ENCODE results near the gene PRKCH.

Gene PRKCH

DNA sequence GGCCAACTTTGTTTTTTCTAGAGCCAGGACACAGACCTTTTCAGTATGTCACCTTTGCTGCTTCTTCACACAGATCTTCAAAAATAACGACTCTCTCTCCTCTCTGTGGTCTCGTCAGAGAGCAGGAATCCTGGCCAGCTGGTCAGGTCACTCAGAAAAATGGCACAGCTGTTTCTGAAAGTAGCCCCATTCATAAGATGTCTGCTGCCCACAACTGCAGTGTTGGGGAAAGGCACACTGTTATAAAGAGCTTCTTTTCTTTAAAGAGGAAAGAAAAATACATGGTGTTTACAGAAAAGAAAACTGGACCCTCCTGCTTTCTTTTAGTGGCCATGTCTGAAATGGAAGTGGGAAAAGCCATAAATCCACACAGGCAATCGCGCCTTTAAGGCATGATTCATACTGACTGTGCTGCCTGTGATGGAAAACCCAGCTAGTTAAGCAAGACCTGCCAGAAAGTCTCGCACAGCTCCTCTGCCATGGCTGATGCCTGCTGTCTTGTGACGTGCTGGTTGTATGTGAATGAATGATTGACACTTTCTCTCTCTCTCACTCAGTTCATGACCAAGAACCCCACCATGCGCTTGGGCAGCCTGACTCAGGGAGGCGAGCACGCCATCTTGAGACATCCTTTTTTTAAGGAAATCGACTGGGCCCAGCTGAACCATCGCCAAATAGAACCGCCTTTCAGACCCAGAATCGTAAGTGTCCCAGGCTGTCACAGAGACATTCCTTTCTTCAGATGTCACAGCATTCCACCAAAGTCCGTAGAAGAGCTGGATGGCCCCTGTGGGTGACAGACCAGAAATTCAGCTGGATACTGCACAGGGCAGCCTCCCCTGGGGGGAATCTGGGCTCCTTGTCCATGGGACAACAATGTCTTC is 226.0 kb downstream of the PRKCH start:
- Mint-ChIP-seq H3K27me3 (ENCODE audit: low read depth) (no peaks in the 10 kb centered on the region), H3K36me3 (ENCODE audit: low read depth) (peaks cover 69% of the 10 kb centered on the region), H3K4me1 (ENCODE audit: low read depth) (peaks cover 47% of the 10 kb centered on the region), H3K27ac (no peak overlapping the region), H3K4me3 (no peak overlapping the region), H3K9me3 (peaks cover 6% of the 10 kb centered on the region)

DNA sequence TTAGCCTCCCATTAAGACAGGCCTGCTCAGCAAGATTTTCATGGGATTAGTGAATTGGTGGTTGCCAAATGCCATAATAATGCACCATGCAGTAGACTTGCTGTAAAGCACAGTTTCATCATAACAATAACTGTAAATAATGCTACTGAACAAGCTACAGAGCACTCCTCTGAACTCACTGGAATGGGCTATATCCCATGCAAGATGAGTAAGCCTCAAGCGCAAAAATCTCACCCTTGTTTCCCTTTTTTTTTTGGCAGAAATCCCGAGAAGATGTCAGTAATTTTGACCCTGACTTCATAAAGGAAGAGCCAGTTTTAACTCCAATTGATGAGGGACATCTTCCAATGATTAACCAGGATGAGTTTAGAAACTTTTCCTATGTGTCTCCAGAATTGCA is 228.0 kb downstream of the PRKCH start:
- Mint-ChIP-seq H3K27ac (no peak overlapping the region), H3K36me3 (ENCODE audit: low read depth) (peaks cover 70% of the 10 kb centered on the region), H3K9me3 (peaks cover 6% of the 10 kb centered on the region), H3K4me1 (ENCODE audit: low read depth) (peaks cover 57% of the 10 kb centered on the region), H3K4me3 (no peak overlapping the region), H3K27me3 (ENCODE audit: low read depth) (no peaks in the 10 kb centered on the region)

DNA sequence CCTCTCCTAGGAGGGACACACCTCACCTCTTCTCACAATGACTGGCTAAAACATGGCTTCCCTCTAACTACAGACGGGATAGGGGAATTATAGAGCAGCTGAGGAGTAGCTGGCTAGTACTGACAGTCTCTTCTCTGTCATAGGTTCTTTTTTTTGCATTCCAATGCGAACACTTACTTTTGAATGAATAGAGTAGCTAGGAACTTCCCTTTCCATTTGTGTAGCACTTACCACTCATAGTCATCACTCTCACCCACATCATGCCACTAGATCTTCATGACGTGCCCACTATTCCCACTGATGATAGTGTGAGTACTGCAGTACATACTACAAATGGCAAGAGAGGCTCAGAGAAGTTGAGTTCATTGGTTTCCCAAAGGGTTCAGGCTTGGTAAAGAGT is 230.0 kb downstream of the PRKCH start:
- peak overlapping the region; percentile 66 for H3K27ac Mint-ChIP-seq
- H3K4me1 Mint-ChIP-seq (ENCODE audit: low read depth): peaks cover 58% of the 10 kb centered on the region
- peaks cover 70% of the 10 kb centered on the region for H3K36me3 Mint-ChIP-seq (ENCODE audit: low read depth)
- peaks cover 6% of the 10 kb centered on the region for H3K9me3 Mint-ChIP-seq
- no peak overlapping the region for H3K4me3 Mint-ChIP-seq
- no peaks in the 10 kb centered on the region for H3K27me3 Mint-ChIP-seq (ENCODE audit: low read depth)

DNA sequence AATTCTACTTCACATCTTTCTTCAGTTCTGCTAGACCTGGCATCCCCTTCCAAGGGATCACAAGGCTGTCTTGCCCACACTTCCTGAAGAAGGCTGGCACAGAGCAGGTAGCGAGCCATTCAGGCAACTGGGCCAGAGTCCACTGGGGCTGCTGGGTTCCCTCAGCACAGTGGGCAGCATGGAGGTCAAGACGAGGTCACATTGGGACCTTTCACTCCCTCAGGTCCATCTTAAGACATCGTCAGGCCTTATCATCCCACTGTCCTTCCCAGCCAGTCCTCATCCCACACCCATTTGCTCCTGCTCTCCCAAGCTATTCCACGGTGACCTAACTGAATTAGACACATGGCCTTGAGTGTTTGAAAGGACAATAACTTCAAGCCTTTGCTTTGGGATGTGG is 230.9 kb downstream of the PRKCH start:
- H3K4me3 Mint-ChIP-seq: peak overlapping the region; percentile 7
- peaks cover 65% of the 10 kb centered on the region for H3K36me3 Mint-ChIP-seq (ENCODE audit: low read depth)
- peak overlapping the region; percentile 89 for H3K27ac Mint-ChIP-seq
- peaks cover 61% of the 10 kb centered on the region for H3K4me1 Mint-ChIP-seq (ENCODE audit: low read depth)
- H3K27me3 Mint-ChIP-seq (ENCODE audit: low read depth): no peaks in the 10 kb centered on the region
- peaks cover 6% of the 10 kb centered on the region for H3K9me3 Mint-ChIP-seq

DNA sequence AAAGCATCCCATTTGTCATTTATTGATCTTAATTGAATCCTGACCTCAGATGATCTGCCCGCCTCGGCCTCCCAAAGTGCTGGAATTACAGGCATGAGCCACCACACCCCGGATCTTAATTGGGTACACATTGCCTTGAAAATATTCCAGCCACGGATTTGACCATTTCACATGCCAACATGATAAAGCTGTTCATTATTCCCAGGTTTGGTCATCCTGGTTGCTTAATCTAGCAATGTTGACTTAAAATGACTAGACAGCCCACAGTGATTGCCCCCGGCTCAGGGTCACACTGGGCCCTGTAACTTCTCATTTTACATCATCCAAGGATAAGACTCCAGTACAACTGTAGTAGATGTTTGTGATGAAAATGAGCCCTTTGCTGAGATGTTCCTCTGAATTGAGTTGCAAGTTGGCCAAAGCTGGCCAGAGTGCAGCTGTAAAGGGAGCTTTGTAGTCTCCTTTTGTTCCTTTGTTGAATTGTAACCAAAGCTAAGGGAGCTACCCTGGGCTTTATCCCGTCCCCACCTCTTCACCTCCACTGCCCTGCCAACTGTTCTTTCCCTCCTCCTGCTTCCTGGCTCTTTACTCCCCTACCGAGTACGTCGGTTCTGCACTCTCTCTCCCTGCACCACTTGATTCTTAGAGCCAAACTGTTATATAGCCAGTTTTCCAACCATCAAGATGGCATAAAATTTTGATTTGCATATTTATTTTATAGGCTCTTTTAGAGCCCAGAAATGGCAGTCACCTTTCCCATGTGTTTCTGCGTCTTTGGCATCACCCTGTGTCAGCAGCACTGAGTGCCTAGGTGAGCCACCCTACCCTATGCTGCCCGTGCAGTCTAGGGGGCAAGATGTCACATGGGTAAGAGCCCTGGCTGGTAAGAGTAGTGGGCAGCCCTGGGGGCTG is 232.6 kb downstream of the PRKCH start:
- H3K4me1 Mint-ChIP-seq (ENCODE audit: low read depth): peaks cover 61% of the 10 kb centered on the region
- H3K4me3 Mint-ChIP-seq: peak overlapping the region; percentile 11
- peak overlapping the region; percentile 89 for H3K27ac Mint-ChIP-seq
- H3K36me3 Mint-ChIP-seq (ENCODE audit: low read depth): peaks cover 52% of the 10 kb centered on the region
- peaks cover 6% of the 10 kb centered on the region for H3K9me3 Mint-ChIP-seq
- H3K27me3 Mint-ChIP-seq (ENCODE audit: low read depth): no peaks in the 10 kb centered on the region

DNA sequence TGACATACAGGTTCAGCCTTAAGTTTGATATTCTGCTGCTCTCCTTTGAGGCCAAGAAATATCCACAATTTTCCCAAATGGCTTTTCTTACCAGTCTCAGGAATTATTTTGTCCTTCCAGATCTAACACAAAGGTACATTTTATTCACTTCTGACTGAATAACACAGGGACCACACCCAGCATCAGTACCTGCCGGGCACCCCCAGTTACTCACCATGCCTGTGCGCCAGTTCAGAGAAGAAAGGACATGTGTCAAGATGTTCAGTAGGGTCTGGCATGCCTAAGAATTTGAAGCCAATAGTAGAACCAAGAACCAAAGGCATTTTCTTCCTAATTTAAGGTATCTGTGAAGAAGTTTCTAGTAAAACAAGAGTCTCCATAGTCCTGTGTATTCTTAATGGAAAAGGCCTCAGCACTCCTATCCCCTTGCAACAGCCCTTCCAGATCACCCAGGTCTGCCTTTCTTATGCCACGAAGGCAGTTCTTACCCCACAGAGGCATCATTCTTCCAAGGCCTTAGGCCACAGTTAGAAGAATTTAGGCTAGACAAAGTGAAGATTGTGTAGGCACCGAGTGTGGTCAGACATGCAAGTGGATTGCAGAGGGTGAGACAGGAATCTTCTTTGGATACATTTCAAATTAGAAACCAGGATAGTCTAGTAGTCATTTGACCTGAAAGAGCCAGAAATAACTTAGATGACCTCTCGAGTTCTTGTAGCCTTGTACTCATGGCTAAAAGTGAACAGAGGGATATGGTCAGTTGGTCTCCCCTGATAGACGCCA is 233.9 kb downstream of the PRKCH start:
- Mint-ChIP-seq H3K27ac (no peak overlapping the region), H3K9me3 (peaks cover 6% of the 10 kb centered on the region), H3K4me3 (no peak overlapping the region), H3K4me1 (ENCODE audit: low read depth) (peaks cover 59% of the 10 kb centered on the region), H3K27me3 (ENCODE audit: low read depth) (no peaks in the 10 kb centered on the region), H3K36me3 (ENCODE audit: low read depth) (peaks cover 40% of the 10 kb centered on the region)

DNA sequence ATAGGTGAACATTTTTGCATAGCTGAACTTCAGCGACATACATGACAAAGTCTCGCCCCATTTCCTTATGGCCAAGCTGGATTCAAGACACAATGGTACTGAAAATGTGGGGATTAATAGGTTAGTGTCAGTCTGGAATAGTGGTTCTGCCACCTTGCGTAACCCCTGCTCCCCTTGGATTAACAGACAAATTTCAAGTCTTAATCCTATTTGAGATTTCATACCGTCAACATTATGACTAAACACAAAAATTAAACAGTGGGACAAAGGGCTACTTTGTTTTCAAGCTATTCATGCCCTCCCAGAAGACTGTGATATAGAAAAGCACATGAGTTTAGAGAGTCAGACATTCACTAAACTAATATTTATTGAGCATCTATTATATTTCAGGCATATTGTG is 235.1 kb downstream of the PRKCH start:
- H3K9me3 Mint-ChIP-seq: peaks cover 4% of the 10 kb centered on the region
- H3K27me3 Mint-ChIP-seq (ENCODE audit: low read depth): no peaks in the 10 kb centered on the region
- peaks cover 58% of the 10 kb centered on the region for H3K4me1 Mint-ChIP-seq (ENCODE audit: low read depth)
- no peak overlapping the region for H3K27ac Mint-ChIP-seq
- H3K36me3 Mint-ChIP-seq (ENCODE audit: low read depth): peaks cover 28% of the 10 kb centered on the region
- H3K4me3 Mint-ChIP-seq: no peak overlapping the region

DNA sequence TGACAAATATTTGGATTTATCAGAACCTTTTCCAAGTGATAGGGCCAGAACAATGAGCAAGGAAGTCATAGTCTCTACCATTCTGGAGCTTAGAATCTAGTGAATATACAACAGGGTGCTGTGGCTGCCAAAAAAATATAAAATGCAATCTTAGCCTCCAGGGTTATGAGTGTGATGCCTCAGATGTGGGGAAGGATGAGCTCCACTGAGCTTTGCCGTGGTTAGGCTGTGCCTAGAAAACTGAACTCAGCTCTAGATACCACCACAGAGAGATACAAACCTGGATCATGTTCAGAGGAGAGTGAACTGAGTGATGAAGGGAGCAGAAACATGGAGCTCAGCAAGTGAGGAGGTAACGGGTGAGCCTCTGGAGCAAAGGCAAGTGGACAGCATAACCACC is 235.9 kb downstream of the PRKCH start:
- peaks cover 21% of the 10 kb centered on the region for H3K36me3 Mint-ChIP-seq (ENCODE audit: low read depth)
- H3K4me3 Mint-ChIP-seq: no peak overlapping the region
- no peak overlapping the region for H3K27ac Mint-ChIP-seq
- no peaks in the 10 kb centered on the region for H3K27me3 Mint-ChIP-seq (ENCODE audit: low read depth)
- H3K9me3 Mint-ChIP-seq: no peaks in the 10 kb centered on the region
- peaks cover 51% of the 10 kb centered on the region for H3K4me1 Mint-ChIP-seq (ENCODE audit: low read depth)

DNA sequence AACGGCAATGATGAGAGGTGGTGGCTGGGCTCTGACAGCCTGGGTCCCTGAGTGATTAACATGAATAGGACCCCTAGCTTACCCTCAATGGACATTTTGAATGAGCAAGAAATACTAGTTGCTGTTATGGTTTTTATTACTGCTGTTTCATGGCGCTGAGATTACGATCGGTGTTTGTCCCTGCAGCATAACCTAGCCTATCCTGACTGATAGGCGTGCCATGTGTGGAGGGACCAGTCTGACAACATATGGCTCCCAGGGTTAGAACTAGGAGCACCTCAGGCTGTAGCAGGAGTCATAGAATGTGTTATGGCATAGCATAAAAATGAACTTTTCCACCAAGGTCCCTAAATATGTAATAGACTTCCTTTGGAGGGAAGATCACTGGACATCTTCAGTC is 236.5 kb downstream of the PRKCH start:
- Mint-ChIP-seq H3K9me3 (no peaks in the 10 kb centered on the region), H3K36me3 (ENCODE audit: low read depth) (peaks cover 19% of the 10 kb centered on the region), H3K4me3 (no peak overlapping the region), H3K4me1 (ENCODE audit: low read depth) (peaks cover 51% of the 10 kb centered on the region), H3K27ac (no peak overlapping the region), H3K27me3 (ENCODE audit: low read depth) (no peaks in the 10 kb centered on the region)

DNA sequence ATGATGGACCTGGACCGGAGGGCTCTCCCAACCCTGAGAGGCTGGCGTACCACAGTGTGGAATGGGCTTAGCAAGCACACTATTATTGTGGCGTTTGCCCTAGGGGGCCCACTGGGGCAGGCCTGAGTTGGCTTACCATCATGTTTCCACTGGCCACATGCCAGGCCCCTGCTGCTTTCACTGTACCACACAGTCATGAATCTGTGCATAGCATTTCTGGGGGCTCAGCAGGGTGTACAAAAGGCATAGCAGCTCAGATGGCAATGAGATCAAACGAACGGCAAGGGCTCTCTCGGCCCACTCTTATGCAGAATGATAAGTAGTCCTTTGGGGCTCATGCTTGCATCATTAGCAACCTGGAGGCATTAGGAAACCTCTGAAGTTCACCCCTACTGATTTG is 236.9 kb downstream of the PRKCH start:
- H3K27ac Mint-ChIP-seq: no peak overlapping the region
- H3K27me3 Mint-ChIP-seq (ENCODE audit: low read depth): no peaks in the 10 kb centered on the region
- peaks cover 51% of the 10 kb centered on the region for H3K4me1 Mint-ChIP-seq (ENCODE audit: low read depth)
- no peaks in the 10 kb centered on the region for H3K9me3 Mint-ChIP-seq
- peaks cover 17% of the 10 kb centered on the region for H3K36me3 Mint-ChIP-seq (ENCODE audit: low read depth)
- no peak overlapping the region for H3K4me3 Mint-ChIP-seq

DNA sequence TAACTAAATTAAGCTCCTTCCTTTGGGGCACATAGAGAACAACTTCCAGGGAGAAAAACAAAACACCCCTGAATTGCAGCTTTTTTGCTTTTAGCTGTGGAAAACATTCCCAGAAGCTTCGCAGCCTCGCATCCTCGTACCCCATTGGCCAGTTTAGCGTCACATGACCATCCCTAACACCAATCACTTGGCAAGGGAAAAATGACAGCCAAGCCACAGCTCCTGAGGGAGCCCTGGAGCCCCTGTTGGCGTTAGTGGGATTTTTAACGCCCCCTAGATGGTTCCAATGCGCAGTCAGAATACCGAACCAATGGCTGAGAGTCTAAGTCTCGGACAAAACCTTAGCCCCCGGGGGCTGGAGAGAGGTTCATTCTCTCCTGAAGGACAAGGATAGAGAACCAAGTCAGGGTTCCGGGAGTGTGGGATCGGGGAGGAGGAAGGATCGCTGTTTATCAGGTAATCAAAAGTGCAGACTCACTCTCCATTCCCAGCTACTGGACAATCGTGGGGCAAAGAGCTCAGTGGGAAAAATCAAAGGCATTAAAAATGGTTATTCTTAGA is 238.3 kb downstream of the PRKCH start:
- H3K27me3 Mint-ChIP-seq (ENCODE audit: low read depth): no peaks in the 10 kb centered on the region
- H3K4me3 Mint-ChIP-seq: no peak overlapping the region
- peaks cover 11% of the 10 kb centered on the region for H3K36me3 Mint-ChIP-seq (ENCODE audit: low read depth)
- H3K4me1 Mint-ChIP-seq (ENCODE audit: low read depth): peaks cover 56% of the 10 kb centered on the region
- no peak overlapping the region for H3K27ac Mint-ChIP-seq
- H3K9me3 Mint-ChIP-seq: no peaks in the 10 kb centered on the region

DNA sequence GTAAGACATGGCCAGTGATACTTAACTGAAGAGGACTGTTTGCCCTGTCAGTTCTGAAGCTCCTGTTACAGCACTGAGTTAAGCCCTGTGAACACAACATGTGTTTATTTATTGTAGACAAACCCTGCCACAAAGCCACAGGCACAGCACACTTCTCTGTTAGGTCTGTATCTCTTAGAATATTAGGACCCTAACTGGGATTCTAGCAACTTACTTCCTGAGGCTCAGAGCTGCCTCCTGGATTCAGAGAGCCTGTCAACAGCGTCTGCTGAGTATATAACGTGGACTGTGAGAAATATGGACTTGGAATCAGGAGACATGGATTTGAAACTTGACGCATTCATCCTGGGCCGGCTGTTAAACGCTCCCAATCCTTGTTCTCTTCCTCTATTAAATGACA is 238.9 kb downstream of the PRKCH start:
- no peak overlapping the region for H3K4me3 Mint-ChIP-seq
- peaks cover 54% of the 10 kb centered on the region for H3K4me1 Mint-ChIP-seq (ENCODE audit: low read depth)
- H3K36me3 Mint-ChIP-seq (ENCODE audit: low read depth): peaks cover 7% of the 10 kb centered on the region
- H3K9me3 Mint-ChIP-seq: no peaks in the 10 kb centered on the region
- no peak overlapping the region for H3K27ac Mint-ChIP-seq
- no peaks in the 10 kb centered on the region for H3K27me3 Mint-ChIP-seq (ENCODE audit: low read depth)

DNA sequence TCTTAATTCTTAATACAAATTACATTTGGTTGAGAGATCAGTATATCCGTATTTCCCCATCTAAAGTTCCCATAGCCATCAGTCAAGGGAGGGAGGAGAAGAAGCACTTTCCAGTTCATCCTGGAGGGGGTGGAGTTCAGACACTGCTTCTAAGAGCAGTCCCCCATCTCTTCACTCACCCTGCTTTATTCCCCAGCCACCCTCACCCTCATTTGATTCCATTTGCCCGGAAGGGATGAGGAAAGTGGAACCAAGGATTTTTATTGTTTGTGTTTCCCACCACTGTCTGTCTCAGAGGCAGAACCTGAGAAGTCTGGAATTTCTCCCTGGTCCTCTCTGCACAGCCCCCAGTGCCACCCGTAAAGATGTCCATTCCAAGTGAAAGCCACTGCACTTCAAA is 239.7 kb downstream of the PRKCH start:
- H3K27ac Mint-ChIP-seq: no peak overlapping the region
- peaks cover 52% of the 10 kb centered on the region for H3K4me1 Mint-ChIP-seq (ENCODE audit: low read depth)
- H3K36me3 Mint-ChIP-seq (ENCODE audit: low read depth): peaks cover 4% of the 10 kb centered on the region
- no peaks in the 10 kb centered on the region for H3K27me3 Mint-ChIP-seq (ENCODE audit: low read depth)
- peaks cover 5% of the 10 kb centered on the region for H3K9me3 Mint-ChIP-seq
- H3K4me3 Mint-ChIP-seq: no peak overlapping the region

DNA sequence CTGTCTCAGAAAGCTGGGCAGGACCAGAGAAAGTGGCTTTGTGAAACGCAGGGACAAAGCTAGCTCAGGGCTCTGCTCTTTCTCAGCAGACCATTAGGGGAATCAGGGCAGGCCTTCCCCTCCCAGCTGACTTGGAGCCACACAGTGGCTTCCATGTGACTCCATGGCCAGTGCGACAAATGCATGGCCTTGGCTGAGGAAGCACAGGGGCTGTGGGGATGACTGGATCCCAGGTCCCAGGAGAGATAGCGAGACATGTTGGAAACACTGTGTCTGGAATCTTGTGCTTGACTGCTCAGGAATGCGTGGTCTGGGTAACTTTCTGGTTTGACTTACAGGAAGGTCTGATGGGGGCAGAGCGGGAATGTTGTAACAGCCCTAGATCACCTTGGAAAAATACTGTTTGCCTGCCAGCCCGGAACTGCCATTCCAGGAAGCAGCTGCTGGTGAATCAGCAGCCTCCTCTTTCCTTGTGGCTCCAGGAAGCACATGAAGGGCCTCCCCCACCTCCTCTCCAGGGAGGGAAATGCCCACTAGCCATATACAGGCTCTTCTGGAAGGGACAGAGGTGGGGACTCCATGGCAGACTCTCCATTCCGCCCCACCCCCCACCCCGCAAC is 240.4 kb downstream of the PRKCH start:
- peaks cover 4% of the 10 kb centered on the region for H3K36me3 Mint-ChIP-seq (ENCODE audit: low read depth)
- no peak overlapping the region for H3K4me3 Mint-ChIP-seq
- peaks cover 56% of the 10 kb centered on the region for H3K4me1 Mint-ChIP-seq (ENCODE audit: low read depth)
- H3K27me3 Mint-ChIP-seq (ENCODE audit: low read depth): no peaks in the 10 kb centered on the region
- H3K27ac Mint-ChIP-seq: peak overlapping the region; percentile 28
- peaks cover 5% of the 10 kb centered on the region for H3K9me3 Mint-ChIP-seq
